Measurements from ENCODE around the gene TUBB. TPM values are rescaled to one million over a fixed set of nuclear protein-coding genes. Genes with fewer than 3 reads are reported as not detected.

Gene TUBB
- total RNA-seq, 3 donors from 2014 or later = 113 to 328 (median 307) TPM

- intact Hi-C loops (cut with DNase I, micrococcal nuclease) = no loop called here
- Histone ChIP-seq H3K4me1 (ENCODE audit: low read depth) (peaks cover 15% of the 10 kb centered on the region), H3K9me3 (no peaks in the 10 kb centered on the region), H3K36me3 (ENCODE audit: low read depth) (no peaks in the 10 kb centered on the region), H3K4me3 (no peak overlapping the region)
- DNase-seq = no peak
- no peak for ATAC-seq
- no peak for TF ChIP-seq CTCF (IDR thresholded peaks at IDR 0.05)
These were observed 15.6 kb downstream of the TUBB start for GRCh38 chr6:30735668-30736314.

DNA sequence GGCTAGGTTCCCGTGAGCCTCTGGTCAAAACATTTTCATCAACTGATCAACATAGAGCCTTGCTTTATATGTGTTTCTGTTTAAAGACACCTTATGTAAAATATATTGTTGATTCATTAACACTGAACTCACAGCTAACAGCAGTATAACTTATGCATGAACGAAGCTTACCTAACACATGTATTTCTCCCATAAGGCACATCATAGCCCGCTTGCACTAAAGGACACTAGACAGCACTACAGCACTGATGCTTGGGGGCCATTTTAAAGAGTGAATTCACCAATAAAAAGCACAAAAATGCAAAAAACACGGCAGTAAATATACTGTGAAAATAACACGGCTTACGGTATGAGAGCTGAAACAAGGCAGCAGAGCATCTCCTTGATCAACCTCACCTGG lies 18.4 kb downstream of the TUBB start:
- Histone ChIP-seq H3K4me1 (ENCODE audit: low read depth) (peaks cover 23% of the 10 kb centered on the region), H3K36me3 (ENCODE audit: low read depth) (peaks cover 5% of the 10 kb centered on the region), H3K9me3 (no peaks in the 10 kb centered on the region), H3K4me3 (no peak overlapping the region)
- ATAC-seq (no peak), DNase-seq (no peak)
- no peak for TF ChIP-seq CTCF (IDR thresholded peaks at IDR 0.05)
- intact Hi-C loops (cut with DNase I, micrococcal nuclease) = no loop called here

GRCh38 chr6:30740540-30740870 lies 20.4 kb downstream of the TUBB start:
- ATAC-seq (no peak), DNase-seq (no peak)
- Histone ChIP-seq H3K4me1 (ENCODE audit: low read depth) (peaks cover 33% of the 10 kb centered on the region), H3K36me3 (ENCODE audit: low read depth) (peaks cover 5% of the 10 kb centered on the region), H3K4me3 (no peak overlapping the region), H3K9me3 (no peaks in the 10 kb centered on the region)
- intact Hi-C loops (cut with DNase I, micrococcal nuclease) = loop anchor here (10.0 kb wide), 2 partner anchors 84 to 144 kb away; partner anchors contain the start of gene DDR1 (in 2 of the 2)
- no peak for TF ChIP-seq CTCF (IDR thresholded peaks at IDR 0.05)

DNA sequence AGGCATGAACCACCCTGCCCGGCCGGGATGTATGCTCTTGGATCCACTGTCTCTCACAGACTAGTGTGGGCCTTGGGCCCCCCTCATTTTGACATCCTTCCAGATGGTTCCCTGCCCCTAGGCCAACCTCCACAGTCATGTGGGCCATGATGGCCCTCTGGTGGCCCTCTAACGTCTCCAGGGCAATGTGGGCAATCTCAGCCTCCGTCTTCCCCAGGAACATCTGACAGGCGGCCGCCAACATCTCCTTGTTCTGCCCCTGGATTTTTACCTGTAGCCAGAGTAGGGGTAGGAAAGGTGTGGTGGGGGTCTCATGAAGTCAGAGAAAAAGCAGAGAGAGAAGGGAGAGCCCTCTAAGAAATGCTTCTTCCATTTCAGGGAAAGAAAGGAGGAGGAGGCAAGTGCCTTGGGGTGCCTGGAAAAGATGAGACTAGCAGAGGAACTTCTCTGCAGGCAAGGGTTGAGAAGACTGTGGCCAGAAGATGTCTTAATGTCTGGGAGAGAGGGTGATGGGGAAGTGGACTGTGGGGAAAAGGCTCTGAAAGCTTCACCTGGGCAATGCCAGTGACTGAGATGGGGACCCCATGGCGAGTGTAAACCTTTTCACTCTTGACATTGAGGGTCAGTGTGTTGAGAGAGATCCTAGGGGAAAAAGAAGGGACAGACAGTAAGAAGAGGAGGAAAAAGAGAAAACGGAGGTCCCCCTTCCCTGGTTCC lies 21.1 kb downstream of the TUBB start:
- H3K36me3 ChIP-seq (ENCODE audit: low read depth) = peaks cover 5% of the 10 kb centered on the region

GRCh38 chr6:30741789-30742315 lies 21.7 kb downstream of the TUBB start:
- H3K9me3 ChIP-seq = no peaks in the 10 kb centered on the region
- no peak for TF ChIP-seq CTCF (IDR thresholded peaks at IDR 0.05)
- H3K36me3 ChIP-seq (ENCODE audit: low read depth) = peaks cover 5% of the 10 kb centered on the region
- H3K4me1 ChIP-seq (ENCODE audit: low read depth) = peaks cover 34% of the 10 kb centered on the region
- ATAC-seq (peak; percentile 27), DNase-seq (no peak)
- H3K4me3 ChIP-seq = peak overlapping the region; percentile 71
- intact Hi-C loops (cut with DNase I, micrococcal nuclease) = loop anchor here (10.0 kb wide), 2 partner anchors 83 to 143 kb away; partner anchors contain the start of gene DDR1 (in 2 of the 2)

More for the DNA sequence above, 21.1 kb downstream of the TUBB start:
- DNase-seq (no peak), ATAC-seq (no peak)
- intact Hi-C loops (cut with DNase I, micrococcal nuclease) = loop anchor here (10.0 kb wide), 2 partner anchors 84 to 144 kb away; partner anchors contain the start of gene DDR1 (in 2 of the 2)
- peaks cover 33% of the 10 kb centered on the region for H3K4me1 ChIP-seq (ENCODE audit: low read depth)
- H3K9me3 ChIP-seq = no peaks in the 10 kb centered on the region
- no peak for TF ChIP-seq CTCF (IDR thresholded peaks at IDR 0.05)
- H3K4me3 ChIP-seq = no peak overlapping the region

Measured in mucosa of descending colon (tissue), 3 donors.